ENCODE data around the gene ARHGAP28.
"Not testable (repeated sequence)": the region's sequence is repeated elsewhere in the genome, so short reads cannot be mapped to it uniquely, and the experiment has no call there.

The ARHGAP28 gene

DNA sequence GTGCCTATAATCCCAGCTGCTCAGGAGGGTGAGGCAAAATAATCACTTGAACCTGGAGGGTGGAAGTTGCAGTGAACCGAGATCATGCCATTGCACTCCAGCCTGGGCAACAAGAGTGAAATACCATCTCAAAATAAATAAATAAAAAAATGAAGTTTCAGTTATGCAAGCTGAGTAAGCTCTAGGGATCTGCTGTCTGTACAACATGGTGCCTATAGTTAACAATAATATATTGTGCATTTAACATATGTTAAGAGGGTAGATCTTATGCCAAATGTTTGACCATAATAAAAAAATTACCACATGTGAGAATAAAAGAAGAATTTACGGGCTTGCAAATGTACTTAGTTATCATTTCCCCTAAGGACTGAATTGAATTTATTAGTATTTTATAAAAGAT lies 208.9 kb downstream of the ARHGAP28 start:
- not testable (repeated sequence) for DNase-seq

DNA sequence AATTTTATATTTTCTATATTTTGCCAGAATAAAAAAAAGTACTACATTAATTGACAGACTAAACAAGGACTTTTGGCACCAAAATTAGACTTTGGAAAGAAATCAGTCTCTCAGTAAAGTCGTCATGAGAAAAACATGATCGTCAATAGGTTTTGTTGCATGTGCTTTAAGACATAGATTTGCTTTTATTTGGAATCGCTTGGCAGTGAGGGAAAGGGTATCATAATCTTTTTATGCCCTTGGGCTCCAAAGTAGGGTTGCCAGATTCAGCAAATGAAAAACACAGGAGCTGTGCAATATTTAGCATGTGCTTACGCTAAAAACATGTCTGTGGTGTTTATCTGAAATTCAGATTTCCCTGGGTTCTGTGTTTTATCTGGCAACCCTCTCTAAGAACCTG lies 210.5 kb downstream of the ARHGAP28 start:
- no peak for DNase-seq

DNA sequence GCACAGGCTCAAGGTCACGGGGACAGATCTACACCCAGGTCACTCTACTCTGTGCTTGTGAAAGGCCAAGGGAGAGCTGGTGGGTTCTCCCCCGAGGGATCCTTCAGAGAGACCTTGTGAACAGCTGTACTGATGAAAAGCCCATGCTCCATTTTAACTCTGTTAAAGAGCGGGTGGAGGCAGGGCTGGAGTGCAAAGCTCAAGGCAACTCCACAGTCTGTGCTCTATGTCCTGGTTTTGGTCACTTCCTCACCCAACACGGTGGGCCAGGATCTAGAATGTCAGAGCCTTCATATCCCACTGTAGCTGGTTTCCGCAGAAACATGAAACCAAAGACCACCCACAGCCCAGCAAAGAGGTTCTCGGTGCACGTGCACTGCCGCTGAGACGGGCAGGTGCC lies 210.9 kb downstream of the ARHGAP28 start:
- no peak for DNase-seq

DNA sequence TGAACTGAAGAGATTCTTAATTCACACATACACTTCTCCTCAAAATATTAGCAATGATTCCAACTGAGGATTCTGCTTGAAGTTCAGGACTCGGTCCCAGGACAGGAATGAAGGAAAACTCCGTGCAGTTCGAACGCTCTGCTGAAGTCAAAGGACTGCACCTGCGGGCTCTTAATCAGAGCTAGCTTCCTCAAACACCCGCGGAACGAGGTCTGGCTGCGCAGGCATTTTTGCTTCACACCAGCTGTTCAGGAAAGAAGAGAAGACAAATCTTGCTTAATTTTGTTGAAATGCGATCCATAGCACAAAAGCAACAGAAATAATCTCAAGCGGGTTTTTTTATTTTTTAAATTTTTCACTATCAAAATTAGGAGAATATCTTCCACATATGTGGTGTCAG lies 212.5 kb downstream of the ARHGAP28 start:
- no peak for DNase-seq

DNA sequence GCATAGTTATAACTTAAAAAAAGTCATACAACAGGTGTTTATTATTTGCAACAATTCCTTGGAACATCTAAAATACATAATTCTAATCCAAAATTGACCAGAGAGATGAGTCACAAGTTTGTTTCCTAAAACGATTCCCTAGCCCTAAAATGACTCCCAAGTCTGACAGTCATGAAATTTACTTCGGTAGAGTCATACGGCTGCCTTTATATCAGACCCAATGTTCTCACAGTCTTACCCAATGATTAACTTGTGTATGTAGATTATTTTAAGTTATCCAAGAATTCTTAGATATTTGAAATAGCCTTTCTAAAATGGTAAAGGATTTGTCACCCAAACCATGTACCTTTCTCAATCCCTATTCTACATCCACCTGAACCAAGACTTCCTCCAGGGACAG lies 213.2 kb downstream of the ARHGAP28 start:
- no peak for DNase-seq

DNA sequence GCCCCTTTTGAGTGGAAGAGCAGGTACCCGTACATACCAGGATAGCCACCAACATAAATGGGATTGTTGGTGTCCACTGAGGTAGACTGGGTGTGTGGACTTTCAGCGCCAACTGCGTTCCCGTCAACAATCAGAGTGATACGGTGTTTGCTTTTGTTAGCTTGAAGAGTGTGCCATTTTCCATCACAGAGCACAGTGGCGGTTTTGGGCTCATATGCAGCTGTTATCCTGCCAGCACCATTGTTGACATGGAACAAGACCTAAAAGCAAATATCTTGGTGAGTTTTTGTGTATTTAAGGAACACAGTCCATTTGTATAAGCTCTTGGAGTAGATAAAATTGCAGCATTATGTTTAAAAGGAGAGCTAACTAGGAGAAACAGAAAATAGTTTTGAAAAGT lies 213.6 kb downstream of the ARHGAP28 start:
- no peak for DNase-seq

DNA sequence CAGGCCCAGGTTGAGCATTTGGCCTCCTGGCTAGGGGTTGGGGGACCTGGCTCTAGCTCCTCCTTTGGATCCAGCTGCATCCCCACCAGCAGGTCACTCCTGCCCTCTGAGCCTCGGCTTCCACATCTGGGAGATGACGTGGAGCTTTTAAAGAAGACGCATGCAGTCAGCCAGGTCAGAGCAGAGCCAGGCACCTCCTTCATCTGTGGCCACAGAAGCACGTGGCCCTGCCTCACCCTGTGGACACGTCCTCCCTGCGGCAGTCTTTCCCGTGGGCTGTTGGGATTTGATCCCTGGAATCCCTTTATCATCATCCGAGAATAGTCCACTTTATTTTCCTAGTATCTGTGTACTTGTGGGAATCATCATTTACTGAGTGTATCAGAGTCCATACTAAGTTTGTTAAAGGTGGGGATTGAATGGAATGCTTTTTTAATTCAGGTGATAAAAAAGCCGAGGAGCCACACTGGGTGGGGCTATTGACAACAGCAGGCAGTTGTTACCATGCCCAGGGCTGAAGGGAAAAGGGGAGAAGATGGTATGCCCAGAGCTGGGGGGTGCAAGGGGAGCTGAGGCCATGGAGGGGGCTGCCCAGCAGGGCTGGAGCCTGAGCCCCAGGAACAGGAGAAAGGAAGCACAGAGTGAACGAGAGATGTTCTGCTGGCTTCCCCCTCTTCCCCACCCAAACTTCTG lies 218.0 kb downstream of the ARHGAP28 start:
- no peak for DNase-seq

DNA sequence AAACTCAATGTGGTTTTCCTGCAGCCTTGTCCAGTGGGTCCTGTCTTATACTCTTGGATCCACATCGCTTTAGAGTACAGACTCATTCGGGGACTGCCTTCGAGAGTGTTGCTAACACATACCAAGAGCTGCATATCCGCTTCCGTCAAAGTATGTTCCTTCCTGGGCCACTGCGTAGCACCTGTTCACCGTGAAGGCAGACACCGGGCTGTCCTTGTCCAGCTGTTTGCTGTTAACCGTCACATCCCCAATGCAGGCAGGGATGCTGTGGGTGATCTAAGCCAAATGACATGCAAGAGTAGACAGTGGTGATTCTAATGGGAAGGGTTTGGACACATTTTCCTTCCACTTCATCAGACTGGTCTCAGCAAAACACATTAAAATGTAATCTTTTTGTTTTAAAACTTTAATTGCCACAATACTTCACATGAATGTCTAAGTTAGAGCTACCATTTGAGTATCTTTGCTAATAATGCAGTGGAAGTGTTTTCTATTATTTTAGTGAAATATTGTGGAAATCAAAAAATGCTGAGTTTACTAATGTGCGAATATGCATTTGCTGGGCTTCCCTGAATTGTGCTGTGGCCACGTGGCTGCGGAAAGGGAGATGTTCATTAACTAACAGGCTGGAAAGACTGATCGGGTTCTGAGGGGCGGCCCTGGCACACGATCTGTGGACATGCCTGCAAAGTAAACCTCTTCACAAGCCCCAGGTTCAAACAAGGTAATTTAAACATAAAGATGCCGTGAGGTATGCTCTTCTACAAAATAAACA lies 219.0 kb downstream of the ARHGAP28 start:
- DNase-seq, result no peak

DNA sequence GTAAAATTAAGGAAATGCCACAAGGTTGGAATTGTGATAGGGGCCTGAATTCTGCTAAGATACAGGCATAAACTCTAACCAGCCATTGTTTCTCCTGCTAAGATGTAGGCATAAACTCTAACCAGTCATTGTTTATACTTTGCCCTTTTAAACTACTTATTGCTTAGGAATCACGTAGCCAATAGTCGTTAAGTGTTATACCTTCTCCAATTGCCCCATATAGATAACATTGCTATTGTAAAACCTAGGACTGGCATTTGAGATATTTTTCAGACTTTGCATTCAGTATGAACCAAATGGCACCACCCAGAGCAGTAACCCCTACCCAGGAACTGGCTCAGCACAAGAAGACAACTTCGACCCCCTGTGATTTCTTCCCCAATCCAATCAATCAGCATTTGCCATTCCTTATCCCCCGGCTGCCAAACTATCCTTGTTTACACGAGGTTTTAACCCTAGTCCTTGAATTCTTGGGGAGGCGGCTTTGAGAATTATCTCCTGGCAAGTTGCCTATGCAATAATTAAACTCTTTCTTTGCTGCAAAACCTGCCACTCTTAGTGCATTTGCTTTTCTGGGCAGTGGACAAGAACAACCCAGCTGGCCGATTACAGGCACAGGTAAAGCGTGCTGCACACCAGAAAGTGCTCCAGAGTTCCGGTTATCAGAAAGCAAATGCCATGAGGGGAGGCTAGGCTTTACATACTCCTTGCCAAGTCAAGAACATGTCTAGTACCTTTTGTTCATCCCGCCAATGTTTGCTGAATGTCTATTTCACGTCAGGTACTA lies 220.5 kb downstream of the ARHGAP28 start:
- DNase-seq, result no peak

DNA sequence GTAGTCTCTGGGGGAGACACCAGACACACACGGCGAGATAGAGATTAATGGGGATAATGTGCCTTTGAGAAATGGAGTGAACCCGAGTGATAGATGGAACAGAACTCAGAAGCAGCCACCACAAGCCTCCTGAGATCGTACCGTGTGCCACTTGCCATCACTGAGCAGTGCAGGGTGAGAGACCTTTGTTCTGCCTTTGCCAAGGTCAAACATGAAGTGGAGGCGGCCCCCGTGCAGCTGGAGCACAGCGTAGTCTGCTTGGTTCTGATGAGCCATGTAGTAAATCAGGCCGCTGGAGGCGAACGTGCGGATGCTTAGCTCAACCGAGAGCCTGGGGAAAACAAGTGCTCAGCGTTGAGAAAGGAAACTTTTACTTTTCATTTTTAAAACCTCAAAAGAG lies 221.1 kb downstream of the ARHGAP28 start:
- no peak for DNase-seq

DNA sequence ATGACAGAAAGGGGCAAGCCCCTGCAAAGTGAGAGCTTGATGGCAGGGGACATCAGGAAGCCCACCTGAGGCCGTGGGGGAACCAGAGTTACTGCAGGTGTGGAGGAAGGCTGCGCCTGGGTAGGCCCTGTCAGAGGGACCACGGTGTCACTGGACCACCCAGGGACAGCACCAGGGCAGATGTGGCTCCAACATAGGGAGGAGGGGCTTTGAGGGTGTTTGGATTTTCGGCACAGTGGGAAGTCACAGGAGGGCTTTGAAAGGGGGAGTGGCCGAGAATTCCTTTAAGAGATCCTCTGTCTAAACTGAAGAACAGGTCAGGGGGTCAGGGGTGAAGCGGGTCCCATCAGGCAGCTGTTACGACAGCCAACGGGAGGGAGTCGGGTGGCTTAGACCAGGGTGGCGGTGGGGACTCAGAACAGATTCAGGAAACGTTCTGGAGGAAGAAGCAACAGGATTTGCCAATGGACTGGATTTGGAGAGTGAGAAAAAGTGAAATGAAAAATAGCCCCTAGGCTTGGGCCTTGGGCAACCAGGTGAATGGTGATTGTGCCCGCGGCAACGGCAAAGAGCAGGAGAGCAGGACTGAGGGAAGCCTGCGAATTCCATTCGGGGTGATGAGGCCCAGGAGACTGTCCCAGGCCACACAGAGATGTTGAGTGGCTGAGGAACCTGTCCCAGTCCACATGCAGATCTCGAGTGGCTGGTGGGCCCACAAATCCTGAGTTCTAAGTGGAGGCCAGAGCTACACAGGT lies 222.0 kb downstream of the ARHGAP28 start:
- no peak for DNase-seq

DNA sequence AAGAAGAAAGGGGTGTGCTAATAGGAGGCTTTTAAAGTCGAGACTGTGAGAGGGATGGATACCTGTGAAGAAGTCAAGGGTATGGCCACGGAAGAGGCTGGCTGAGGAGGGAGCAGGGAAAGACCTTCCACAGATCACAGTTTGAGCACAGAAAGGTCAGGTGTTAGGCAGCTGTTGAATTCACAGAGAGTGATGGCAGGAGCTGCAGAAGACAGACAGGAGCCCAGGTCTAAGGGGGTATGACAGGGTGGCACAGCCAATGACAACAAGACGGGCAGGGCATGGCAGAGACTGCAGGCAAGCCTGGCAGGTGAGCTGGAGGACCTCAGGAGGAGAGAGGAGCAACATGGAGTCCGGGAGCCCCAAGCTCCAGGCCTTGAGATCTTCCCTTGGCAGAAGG lies 225.0 kb downstream of the ARHGAP28 start:
- no peak for DNase-seq

DNA sequence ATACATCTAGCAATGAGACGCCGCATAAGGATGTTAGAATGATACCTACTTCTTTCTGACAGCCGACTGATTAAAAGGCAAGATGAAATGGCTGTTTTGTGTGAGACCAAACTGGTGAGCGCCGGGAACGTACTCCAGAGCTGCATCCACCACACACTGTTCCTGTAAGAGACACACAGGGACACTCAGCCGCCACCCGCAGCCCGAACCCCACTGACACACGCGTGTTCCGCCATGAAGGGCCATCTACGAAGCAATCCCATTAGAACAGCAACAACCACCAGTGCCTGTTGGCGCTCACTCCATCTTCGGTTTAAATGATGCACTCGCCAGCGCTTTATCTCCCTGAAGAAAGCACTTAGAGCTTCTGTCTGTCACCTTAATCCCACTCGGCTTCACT lies 225.8 kb downstream of the ARHGAP28 start:
- DNase-seq, result no peak

DNA sequence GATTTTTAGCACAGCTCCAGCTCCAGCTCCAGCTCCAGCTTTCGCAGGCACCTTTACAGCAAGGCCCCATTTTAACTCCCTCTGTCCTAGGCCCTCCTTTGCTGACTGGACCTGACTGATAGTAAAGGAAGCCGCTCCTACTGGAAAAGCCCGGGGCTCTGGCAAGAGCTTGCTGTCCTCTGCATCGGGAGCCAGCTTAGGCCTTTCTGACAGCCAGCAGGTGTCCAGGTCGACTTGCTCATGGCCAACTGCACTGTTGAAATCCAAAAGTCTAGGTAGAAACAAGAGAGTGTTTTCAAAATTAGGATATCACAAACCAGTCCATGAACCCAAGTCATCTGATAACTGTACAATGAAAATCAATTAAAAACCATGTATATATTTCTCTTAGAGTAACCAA lies 227.0 kb downstream of the ARHGAP28 start:
- DNase-seq, result no peak

DNA sequence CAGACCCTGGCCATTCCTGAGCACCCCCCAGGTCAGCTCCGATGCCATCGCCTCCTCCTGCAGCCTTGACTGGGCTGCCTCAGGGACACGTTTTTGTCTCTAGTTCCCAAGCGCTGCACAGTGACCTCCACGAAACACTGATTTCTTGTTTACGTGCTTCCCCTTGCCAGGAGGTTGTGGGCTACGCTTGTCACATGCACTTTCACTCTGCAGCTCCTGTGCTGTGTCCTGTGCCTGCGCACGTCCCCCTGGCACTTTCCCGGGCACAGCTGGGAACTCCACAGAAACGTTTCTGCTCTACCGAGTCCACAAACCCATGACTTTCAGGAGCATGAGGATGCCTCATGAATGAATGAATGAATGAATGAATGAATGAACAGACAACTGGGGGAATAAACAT lies 227.5 kb downstream of the ARHGAP28 start:
- DNase-seq, result no peak

DNA sequence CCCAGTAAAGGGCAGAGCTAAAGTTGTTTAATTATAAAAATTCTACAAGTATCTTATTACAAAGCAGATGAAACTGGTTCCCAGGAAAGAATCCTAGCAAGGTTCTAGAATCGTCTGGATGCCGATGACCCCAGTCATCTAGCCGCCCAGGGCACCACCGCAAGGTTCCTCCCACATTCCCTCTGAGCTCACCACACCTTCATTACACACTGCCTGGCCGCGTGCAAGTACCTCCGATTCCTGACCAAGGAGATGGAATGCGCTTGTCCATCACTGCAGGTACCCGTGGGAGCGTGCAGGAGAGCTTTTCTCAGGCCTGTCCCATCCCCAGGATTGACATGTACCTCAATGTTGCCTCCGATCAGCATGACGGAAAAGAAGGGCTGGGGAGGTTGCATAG lies 229.6 kb downstream of the ARHGAP28 start:
- DNase-seq, result no peak

DNA sequence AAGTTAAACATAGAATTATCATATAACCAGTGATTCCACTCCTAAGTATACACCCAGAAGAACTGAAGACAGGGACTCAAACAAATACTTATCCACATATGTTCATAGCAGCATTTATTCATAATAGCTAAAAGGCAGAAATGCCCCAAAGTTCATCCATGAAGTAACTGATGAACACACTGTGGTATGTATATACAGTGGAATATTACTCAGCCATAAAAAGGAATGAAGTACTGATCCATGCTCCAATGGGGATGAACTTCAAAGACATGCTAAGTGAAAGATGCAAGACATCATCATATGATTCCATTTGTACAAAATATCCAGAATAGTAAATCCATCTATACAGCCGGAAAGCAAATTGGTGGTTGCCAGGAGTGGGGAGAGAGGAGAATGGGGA lies 230.6 kb downstream of the ARHGAP28 start:
- DNase-seq, result no peak

DNA sequence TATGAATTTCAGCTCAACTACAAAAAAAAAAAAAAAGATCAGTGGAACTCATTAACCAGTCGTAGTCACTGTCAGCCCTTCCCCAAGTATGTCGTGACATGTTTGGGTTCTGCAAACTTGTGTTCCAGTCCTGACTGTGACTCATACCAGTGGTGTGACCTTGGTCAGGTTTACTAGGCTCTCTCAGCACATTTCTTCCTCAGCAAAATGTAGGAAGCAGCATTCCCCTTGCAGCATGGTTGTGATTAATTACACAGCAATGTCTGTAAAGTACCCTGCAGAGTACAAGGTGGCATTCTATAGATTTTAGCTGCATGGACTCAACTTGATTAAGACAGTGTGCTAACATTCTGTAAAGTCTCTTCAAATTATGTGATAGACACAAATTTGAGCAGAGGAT lies 231.1 kb downstream of the ARHGAP28 start:
- no peak for DNase-seq

DNA sequence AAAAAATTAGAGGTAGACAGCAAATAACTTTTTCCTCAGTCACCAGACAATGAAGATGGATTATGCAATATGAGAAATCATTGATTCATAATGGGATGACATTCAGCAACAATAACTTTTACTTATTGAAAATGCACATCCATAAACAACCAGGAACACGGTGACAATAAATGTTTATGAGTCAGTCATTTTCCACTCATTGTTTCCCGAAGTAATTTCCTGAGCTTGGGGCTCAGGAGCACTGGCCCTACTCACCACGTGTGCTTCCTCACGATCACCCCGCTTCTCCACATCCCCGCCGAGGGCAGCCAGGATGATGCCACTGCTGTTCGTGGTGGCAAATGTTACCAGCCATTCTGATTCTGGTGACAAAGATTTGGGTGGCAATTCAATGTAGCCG lies 231.8 kb downstream of the ARHGAP28 start:
- no peak for DNase-seq

DNA sequence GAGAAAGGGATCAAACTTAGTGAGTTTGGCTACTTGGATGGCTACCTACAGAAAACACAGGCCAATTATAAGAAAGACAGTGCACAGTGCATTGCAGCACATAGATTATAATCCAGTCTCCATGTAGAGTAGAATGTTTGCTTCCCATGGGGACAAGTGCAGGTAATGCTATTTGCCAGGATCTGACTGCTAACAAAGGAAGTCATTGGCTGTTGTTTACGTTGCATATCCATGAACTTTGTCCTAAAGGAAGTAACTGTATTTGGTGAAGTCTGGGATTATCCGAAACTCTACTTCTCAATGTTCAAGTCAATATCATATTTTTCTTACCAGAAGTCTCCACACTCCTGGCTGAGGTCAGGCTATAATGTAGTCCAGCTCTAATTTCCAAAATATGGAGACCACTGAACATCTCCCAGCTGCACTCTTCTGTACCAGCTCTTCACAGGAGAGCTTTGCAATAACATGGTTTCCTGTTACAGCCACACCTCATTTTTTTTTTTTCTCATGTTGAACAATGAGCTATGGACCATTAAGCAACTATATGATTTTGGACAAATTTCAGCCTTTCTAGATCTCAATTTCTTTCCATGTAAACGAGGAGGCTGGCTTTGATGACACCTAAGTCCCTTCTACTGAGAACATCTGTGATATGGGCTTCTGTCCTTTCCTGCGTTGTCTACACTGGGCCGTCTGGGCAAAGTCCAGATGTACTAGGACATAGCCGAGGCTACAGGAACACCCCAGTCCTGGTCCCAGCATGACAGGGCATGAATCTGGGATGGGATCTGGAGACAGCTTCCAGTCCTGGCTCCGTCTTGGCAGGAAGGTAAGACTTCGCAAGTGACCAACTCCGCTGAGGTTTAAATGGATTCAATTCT lies 233.3 kb downstream of the ARHGAP28 start:
- no peak for DNase-seq

DNA sequence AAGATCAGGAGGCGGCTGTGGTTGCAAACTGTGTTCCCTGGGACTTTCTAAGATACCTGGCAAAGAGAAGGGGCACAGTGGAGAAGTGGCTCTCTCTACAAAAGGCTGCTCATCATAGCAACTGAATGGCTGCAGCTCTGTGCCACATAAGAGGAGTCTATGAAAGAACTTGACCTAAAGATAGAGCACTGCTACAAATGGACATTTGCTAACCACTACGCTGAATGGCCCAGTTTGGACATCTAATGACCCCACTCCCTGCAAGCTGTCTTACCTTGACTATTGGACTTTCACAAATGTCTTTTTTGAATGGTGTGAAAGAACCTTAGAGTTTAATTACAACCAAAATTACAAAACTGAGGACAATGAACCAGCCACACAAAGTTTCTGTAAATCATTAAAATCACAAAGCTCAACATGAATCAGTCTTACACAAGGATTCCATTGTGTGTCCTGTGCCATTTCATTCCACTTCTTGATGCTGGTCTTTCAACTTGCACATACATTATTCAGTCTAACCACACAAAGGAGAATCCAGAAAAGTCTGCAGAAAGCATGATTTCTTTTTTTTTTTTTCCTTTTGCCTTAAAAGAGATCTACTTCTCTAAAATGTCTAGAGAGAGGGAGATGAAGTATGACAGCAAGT lies 234.1 kb downstream of the ARHGAP28 start:
- DNase-seq, result no peak
